Memory B cell (primary cell): Measurements from ENCODE around the gene SLC12A4.
"Not testable (repeated sequence)": the region's sequence is repeated elsewhere in the genome, so short reads cannot be mapped to it uniquely, and the experiment has no call there.

Experiments
- ATAC-seq: fragments of 150-1000 bp; cut with Tn5 transposase; 2 replicates; pipeline ENCODE4 v1.10.0; 2021; ENCODE audit warnings: low read depth, mild to moderate bottlenecking, moderate library complexity
- DNase-seq, 2 donors: peaks; one replicate each; pipeline ENCODE4 v3.0.0; 2022; ENCODE audit warnings: low spot score in 2 of 2
- H3K27ac Mint-ChIP-seq: one replicate; pipeline ENCODE4 v1.8.0; 2022; ENCODE audit warnings: mild to moderate bottlenecking, moderate library complexity, mixed read lengths
- H3K27me3 Mint-ChIP-seq: one replicate; pipeline ENCODE4 v1.8.0; 2022; ENCODE audit warnings: mixed read lengths
- H3K36me3 Mint-ChIP-seq: one replicate; pipeline ENCODE4 v1.8.0; 2022; ENCODE audit warnings: mild to moderate bottlenecking, mixed read lengths
- H3K4me1 Mint-ChIP-seq: one replicate; pipeline ENCODE4 v1.8.0; 2022; ENCODE audit warnings: mixed read lengths
- H3K4me3 Mint-ChIP-seq: one replicate; pipeline ENCODE4 v1.8.0; 2022; ENCODE audit warnings: mild to moderate bottlenecking, moderate library complexity, mixed read lengths
- H3K9me3 Mint-ChIP-seq: one replicate; pipeline ENCODE4 v1.8.0; 2022; ENCODE audit warnings: mixed read lengths

Gene SLC12A4

DNA sequence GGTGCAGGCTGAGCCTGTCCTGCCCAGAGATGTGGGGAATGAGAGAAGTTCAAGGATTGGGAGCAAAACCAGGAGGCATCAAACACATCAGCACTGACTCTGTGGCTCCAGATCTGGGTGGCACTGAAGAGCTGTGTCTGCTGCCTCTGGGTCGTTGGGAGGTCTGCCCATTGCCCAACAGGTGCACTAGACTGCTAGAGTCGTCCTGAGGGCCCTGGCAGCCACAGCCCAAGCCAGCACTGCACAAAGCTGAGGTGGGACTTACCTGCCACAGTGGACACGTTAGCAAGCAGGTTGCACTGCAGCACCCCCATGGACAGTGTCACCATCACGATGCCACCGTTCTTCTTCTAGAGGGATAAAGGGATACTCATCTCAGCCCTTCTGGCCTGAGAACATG lies 8.6 kb upstream of the SLC12A4 start:
- no peaks in the 10 kb centered on the region for H3K27me3 Mint-ChIP-seq
- H3K27ac Mint-ChIP-seq: no peak overlapping the region
- ATAC-seq (no peak), DNase-seq (no peak)
- peaks cover 3% of the 10 kb centered on the region for H3K4me1 Mint-ChIP-seq
- H3K4me3 Mint-ChIP-seq: no peak overlapping the region
- H3K9me3 Mint-ChIP-seq: no peaks in the 10 kb centered on the region
- no peaks in the 10 kb centered on the region for H3K36me3 Mint-ChIP-seq

DNA sequence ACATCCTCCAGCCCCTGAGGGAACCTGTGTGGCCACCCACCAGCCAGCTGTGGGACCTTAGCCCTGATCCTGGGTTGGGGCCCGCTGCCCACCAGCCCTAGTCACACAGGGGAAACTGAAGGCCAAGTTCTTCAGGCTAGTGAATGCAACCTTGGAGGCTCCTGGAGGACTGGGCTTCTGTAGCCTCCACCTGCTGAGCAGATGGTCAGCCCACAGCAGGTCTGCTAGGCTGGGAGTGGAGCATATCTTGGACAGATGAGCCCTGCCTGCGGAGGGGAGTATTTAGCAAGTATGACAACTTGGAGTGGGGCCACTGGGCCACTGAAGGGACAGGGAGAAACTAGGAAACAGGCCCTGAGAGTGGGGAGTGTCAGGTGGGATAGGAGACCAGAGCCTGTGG lies 7.8 kb upstream of the SLC12A4 start:
- Mint-ChIP-seq H3K27me3 (no peaks in the 10 kb centered on the region), H3K27ac (no peak overlapping the region), H3K4me3 (no peak overlapping the region), H3K9me3 (no peaks in the 10 kb centered on the region), H3K4me1 (peaks cover 3% of the 10 kb centered on the region), H3K36me3 (no peaks in the 10 kb centered on the region)
- ATAC-seq (no peak), DNase-seq (no peak)

DNA sequence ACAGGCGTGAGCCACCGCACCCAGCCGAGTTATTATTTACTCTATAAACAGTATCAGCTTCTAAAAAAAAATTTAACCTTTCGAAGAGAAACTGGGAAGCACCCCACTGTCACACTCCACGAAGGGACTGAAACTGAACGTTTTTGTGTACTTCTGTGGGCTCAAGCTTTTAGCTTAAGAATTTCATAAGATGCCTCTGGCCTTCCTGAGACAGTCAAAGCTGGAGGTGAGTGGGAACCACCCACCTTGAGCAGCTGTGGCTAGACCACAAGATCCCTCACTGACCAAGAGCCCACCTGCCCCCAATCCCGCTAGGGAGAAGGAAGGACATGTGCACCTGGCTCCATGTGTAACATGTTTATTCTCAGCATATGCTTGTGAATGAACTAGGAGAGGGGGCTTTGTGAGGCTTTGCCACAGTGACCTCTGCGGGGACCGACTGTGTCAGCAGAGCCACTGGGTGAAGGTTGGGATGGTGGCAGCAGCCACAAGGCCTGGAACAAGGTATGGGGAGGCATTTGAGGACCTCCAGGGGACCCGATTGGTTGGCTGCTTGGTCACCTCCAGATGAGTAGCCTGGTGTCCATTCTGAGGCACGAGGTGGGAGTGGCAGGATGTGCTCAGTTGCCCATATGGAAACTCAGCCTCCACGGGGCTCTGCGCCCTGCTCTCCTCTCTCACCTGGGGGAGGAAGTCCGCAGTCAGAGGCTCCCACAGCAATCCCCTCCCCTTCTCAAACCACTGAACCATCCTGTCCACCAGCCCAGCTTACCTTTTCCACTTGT lies 7.1 kb upstream of the SLC12A4 start:
- Mint-ChIP-seq H3K27me3 (no peaks in the 10 kb centered on the region), H3K9me3 (no peaks in the 10 kb centered on the region), H3K4me1 (peaks cover 3% of the 10 kb centered on the region), H3K36me3 (no peaks in the 10 kb centered on the region), H3K27ac (no peak overlapping the region), H3K4me3 (no peak overlapping the region)
- ATAC-seq (no peak), DNase-seq (no peak)

DNA sequence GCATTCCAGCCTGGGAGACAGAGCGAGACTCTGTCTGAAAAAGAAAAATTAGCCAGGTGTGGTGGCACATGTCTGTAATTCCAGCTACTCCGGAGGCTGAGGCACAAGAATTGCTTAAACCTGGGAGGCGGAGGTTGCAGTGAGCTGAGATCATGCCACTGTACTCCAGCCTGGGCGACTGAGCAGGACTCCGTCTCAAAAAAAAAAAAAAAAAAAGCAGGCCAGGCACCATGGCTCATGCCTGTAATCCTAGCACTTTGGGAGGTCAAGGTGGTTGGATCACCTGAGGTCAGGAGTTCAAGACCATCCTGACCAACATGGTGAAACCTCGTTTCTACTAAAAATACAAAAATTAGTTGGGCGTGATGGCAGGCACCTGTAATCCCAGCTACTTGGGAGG lies 3.8 kb upstream of the SLC12A4 start:
- not testable (repeated sequence) for H3K27ac Mint-ChIP-seq

DNA sequence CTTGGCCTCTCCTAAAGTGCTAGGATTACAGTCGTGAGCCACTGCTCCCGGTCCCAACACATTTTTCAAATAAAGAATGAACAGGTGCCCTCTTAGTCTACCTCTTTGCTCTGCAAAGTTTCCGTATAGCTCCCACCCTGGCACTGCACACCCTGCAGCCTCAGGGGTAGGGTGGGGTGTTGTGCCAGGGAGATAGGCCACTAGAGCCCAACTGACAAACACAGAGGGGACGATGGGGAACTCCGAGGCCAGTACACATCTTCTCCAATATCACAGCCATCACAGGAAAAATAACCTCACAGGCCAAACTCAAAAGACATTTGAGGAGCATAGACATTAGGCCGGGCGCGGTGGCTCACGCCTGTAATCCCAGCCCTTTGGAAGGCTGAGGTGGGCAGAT lies 2.7 kb upstream of the SLC12A4 start:
- H3K36me3 Mint-ChIP-seq: no peaks in the 10 kb centered on the region
- no peak overlapping the region for H3K4me3 Mint-ChIP-seq
- H3K4me1 Mint-ChIP-seq: peaks cover 19% of the 10 kb centered on the region
- H3K27ac Mint-ChIP-seq: no peak overlapping the region
- H3K27me3 Mint-ChIP-seq: no peaks in the 10 kb centered on the region
- DNase-seq (no peak), ATAC-seq (no peak)
- no peaks in the 10 kb centered on the region for H3K9me3 Mint-ChIP-seq

More for the DNA sequence above, 3.8 kb upstream of the SLC12A4 start:
- H3K36me3 Mint-ChIP-seq, H3K9me3 Mint-ChIP-seq, DNase-seq, H3K27me3 Mint-ChIP-seq, ATAC-seq, H3K4me3 Mint-ChIP-seq: not testable (repeated sequence)
- peaks cover 15% of the 10 kb centered on the region for H3K4me1 Mint-ChIP-seq

DNA sequence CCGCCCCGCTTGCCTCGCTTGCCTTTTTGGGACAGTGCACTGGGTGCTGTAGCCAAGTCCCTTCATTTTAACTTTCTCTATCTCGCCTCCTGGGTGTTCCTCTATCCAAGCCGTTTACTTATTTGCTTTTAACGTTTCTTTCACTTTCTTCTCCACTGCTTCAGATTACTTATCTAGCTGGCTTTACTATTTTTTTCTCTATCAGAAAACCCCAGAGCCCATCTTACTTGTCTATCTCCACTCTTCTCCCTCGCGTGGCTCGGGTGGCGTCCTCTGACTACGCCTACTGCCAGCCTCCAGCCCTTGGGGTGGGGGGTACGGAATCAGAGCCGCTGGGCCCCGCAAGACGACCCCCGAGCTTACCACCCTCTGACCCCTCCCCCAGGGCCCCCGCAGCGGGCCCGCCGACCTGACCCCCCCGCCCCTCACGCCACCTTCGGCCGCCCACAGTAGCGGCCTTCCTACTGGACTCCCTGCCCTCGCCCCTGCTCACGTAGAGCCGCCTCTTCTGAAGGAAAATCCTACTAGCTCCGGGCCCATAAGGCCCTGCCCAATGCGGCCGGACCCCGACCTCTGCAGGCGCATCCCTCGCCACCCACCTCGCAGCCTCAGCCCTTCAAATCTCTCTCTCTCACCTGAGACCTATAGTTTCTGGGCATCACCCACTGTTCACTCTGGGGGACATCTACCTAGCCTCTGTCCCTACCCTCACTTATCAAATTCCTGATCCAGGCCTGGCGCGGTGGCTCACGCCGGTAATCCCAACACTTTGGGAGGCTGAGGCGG lies 1.0 kb upstream of the SLC12A4 start:
- Mint-ChIP-seq H3K4me1 (peaks cover 19% of the 10 kb centered on the region), H3K27me3 (no peaks in the 10 kb centered on the region), H3K9me3 (no peaks in the 10 kb centered on the region), H3K4me3 (peak overlapping the region; percentile 83), H3K27ac (peak overlapping the region; percentile 22), H3K36me3 (no peaks in the 10 kb centered on the region)
- no peak for DNase-seq
- peak; percentile 46 for ATAC-seq

DNA sequence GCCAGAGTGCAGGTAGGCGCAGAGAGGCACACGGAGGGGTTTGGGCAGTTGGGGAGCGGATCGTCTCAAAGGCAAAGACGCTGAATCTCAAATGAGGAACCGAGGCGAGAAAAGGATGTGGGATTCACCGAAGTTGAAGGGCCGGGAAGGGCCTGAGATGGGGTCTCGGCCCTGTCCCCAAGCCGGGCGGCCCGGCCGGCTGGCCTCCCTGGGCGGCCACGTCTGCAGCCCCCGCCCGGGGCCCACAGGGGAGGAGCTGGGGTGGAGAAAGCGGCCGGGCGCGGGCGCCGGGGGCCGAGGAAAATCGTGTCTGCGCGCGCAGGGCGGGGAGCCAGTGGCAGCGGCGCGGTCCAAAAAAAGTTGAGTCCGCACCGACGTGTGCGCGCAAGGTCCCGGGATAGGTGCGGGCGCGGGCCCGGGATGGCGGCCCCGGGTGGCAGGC lies 458 bp downstream of the SLC12A4 start:
- peak overlapping the region; percentile 85 for H3K27ac Mint-ChIP-seq
- H3K4me3 Mint-ChIP-seq: peak overlapping the region; percentile 83
- peak in 1 of 2 donors; percentile 21 for DNase-seq
- H3K4me1 Mint-ChIP-seq: peaks cover 19% of the 10 kb centered on the region
- peak; percentile 16 for ATAC-seq
- no peaks in the 10 kb centered on the region for H3K9me3 Mint-ChIP-seq
- no peaks in the 10 kb centered on the region for H3K27me3 Mint-ChIP-seq
- H3K36me3 Mint-ChIP-seq: no peaks in the 10 kb centered on the region

DNA sequence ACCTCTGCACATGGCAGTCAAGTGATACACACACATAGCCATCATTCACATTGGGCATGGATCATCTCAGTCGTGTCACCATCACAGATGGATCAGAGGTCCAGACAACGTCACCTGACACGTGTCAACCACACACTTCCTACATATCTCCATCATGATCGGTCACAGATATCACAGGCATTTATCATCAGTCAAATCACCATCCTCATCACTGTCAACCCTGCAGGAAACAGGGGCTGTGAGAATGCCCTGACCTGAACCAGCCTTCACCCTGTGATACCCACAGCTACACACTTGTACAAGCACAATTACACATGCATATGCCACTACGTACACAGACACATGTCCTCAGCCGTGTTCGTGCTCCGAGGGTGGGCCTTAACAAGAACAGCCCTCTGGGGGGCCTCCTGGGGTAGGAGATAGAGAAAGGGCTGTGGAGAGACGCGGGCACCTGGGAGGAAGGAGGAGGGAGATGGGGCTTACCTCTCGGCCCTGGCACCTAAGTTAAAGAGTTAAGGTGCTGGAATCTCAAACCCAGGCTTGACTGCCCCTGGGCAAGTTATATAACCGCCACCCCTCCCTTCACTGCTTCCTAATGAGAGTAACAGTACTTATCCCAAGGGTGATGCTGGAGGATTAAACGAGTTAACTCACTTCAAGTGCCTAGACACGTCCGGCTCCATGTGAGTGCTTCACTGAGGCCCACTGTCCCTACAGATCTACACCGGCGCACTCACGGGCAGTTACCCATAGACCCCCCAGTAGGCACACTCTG lies 1.1 kb downstream of the SLC12A4 start:
- no peaks in the 10 kb centered on the region for H3K9me3 Mint-ChIP-seq
- DNase-seq: no peak
- ATAC-seq: no peak
- H3K27me3 Mint-ChIP-seq: no peaks in the 10 kb centered on the region
- peak overlapping the region; percentile 83 for H3K4me3 Mint-ChIP-seq
- no peaks in the 10 kb centered on the region for H3K36me3 Mint-ChIP-seq
- peaks cover 19% of the 10 kb centered on the region for H3K4me1 Mint-ChIP-seq
- peak overlapping the region; percentile 85 for H3K27ac Mint-ChIP-seq

DNA sequence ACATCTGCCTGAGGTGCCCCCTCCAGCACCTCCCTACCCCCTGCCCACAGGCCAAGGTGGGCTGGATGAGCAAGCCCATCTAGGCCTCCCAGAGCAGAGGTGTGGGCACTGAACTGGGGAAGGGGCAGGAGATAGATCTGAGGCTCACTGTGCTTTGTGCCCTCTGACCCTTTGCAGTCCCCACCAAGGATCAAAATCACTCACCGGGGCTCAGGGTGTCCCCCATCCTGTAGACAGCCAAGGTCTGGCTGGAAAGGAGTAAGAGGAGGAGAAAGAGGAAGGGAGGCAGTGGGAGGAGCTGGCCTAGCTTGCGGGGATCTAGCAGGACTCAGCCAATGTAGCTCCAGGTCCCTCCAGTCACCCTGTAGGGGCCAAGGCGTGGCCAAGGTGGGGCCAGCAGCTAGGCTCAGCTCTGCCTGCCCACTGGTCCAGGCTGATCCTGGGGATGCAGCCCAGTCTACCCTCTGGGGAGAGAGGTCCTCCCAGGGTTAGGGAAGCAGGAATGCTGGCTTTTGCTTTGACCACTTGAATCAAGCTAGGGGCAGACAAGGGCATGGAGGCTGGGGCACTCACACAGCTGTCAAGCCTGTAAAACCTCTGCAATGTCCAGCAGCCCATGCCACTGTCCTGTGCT lies 1.8 kb downstream of the SLC12A4 start:
- no peak for ATAC-seq
- H3K4me3 Mint-ChIP-seq: peak overlapping the region; percentile 83
- no peaks in the 10 kb centered on the region for H3K27me3 Mint-ChIP-seq
- H3K4me1 Mint-ChIP-seq: peaks cover 19% of the 10 kb centered on the region
- no peaks in the 10 kb centered on the region for H3K9me3 Mint-ChIP-seq
- no peak overlapping the region for H3K27ac Mint-ChIP-seq
- no peak for DNase-seq
- H3K36me3 Mint-ChIP-seq: no peaks in the 10 kb centered on the region

DNA sequence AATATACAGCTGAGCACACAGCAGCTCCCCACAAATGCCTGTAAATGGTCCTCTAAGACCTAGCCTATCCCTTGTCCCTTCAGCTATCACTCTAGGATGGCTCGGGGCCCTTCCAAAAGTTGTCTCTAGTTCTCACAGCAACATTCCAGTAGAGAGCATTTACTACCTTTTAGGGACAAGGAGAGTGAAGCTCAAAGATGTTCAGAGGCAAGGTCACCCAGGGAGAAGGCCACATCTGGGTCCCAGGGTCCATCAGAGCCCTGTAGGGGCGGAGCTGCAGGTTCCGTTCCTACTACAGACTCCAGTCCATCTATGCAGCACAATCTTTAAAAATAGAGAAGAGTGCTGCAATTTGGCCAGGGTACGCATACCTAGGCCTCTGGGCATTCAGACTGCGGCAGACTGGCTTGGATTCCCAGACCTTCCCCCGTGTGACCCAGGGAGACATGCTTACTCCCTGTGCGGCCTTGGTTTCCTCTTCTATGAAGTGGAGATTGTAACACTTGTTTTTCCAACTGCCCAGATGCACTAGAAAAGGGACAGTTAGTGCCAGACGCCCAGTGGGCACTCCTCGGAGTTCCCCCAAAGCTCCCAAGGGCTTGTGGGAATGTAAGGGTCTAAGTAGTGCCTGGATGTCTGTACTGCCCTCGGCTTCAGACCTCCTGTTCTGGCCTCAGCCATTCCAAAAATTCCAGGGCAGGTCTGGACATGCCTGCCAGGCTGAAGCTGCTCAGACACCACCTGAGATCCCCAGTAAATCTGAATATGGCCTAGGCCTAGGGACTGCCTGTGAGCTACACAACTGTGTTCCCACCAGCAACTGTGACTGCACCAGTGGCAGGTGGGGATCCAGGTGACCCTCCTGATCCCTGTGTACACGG lies 2.5 kb downstream of the SLC12A4 start:
- H3K4me3 Mint-ChIP-seq: no peak overlapping the region
- peaks cover 2% of the 10 kb centered on the region for H3K36me3 Mint-ChIP-seq
- H3K27ac Mint-ChIP-seq: peak overlapping the region; percentile 32
- DNase-seq (no peak), ATAC-seq (no peak)
- no peaks in the 10 kb centered on the region for H3K9me3 Mint-ChIP-seq
- no peaks in the 10 kb centered on the region for H3K27me3 Mint-ChIP-seq
- peaks cover 19% of the 10 kb centered on the region for H3K4me1 Mint-ChIP-seq

DNA sequence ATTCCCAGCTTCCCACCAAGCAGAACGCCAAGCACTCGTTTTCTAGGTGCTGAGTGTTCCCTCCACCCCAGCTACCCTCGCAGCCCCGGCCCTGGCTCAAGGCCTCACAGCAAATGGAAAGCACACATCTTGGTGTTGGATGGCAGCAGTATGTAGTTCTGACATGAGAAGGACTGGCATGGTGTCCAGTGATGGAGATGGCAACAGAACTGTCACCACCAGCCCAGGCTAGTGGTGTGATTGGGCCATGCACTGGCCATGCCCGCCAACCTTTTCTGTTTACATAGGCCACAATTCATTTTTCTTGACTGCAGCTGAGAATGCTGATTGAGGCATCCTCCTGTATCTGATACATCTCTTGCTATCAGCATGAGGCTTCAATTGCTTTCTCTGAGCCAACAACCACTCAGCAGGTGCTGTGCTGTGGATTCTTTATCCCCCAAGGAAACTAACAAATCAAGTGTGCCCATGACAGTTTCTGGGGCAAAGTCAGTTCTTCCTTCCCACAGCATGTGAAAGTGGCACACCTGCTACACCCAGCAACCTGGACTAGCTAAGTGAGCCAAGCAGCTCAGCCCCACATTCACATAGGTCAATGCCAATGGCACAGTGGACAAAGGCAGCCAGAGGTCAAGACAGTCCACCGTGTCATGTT lies 3.8 kb downstream of the SLC12A4 start:
- H3K9me3 Mint-ChIP-seq: no peaks in the 10 kb centered on the region
- DNase-seq: no peak
- no peak overlapping the region for H3K4me3 Mint-ChIP-seq
- H3K27me3 Mint-ChIP-seq: no peaks in the 10 kb centered on the region
- H3K36me3 Mint-ChIP-seq: peaks cover 2% of the 10 kb centered on the region
- H3K4me1 Mint-ChIP-seq: peaks cover 16% of the 10 kb centered on the region
- no peak overlapping the region for H3K27ac Mint-ChIP-seq
- no peak for ATAC-seq

DNA sequence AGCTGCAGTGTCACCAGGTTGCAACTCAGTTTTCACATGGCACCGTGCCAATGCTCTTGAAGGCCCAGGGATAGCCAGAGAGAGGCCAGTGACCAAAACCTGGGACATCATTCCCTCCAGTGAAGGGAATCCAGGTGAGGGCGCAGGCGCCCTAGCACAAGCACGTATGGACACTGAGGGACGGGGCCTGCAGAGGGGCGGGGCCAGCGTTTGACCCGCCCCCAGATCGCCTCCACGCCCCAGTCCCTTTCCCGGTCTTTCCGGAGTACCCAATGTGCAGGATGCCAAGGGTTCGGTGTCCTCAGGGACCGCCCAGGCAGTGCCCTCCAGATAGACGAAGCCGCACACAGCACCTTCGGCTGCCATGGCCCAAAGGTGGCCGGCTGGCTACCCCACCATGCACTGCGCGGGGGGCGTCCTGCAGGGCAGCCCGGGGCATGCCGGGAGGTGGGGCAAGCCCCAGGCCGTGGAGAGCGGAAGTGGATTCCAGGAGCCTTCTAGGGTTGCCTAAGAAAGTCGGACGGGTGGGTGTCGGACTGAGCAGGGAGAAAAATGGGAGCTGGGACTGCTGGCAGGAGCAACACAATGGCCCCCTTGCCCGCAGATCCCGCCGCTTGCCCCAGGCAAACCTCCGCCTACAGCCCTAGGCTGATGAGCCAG lies 4.6 kb downstream of the SLC12A4 start:
- DNase-seq: no peak
- Mint-ChIP-seq H3K36me3 (peaks cover 2% of the 10 kb centered on the region), H3K4me3 (no peak overlapping the region), H3K9me3 (no peaks in the 10 kb centered on the region), H3K27me3 (no peaks in the 10 kb centered on the region), H3K4me1 (peaks cover 12% of the 10 kb centered on the region), H3K27ac (no peak overlapping the region)
- no peak for ATAC-seq
